ENCODE results near the gene SSH2. TPM values are rescaled to one million over a fixed set of nuclear protein-coding genes. Genes with fewer than 3 reads are reported as not detected.
"Not testable (repeated sequence)": the region's sequence is repeated elsewhere in the genome, so short reads cannot be mapped to it uniquely, and the experiment has no call there.

SSH2 gene
- total and polyA plus RNA-seq, 3 donors from 2014 or later = 31.0 to 62.3 (median 37.4) TPM

DNA sequence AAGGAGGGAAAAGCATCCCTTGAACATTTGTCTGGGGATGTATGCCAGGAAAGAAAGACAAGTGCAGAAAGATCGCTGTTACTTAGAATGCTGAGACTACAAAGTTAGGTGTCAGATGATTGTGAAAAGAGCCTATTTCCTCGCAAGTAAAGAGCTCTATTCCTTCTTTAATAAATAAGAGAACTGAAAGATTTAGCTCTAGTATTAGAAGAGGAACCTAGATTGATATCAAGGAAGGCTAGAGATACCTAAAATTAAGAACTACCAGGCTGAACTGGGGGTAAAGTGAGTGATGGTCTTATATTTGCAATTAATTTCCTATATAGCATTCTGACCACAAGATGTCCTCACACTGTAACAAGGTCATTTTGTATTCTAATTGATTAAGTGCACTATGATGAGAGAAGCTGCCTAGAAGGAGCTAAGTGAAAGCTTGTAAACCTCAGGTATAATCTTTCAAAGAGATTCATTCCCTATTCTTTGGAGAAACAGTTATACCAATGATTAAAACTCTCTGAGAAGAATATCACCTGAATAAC, 62.3 kb downstream of the SSH2 start:
- intact Hi-C loops (cut with DNase I; ENCODE audit: low total_unique reads) = no loop called here
- Histone ChIP-seq H3K27ac (no peak overlapping the region), H3K4me1 (no peaks in the 10 kb centered on the region), H3K9me3 (no peaks in the 10 kb centered on the region), H3K4me3 (no peak overlapping the region), H3K36me3 (ENCODE audit: low read depth, missing control alignments) (no peaks in the 10 kb centered on the region), H3K27me3 (no peaks in the 10 kb centered on the region)
- TF ChIP-seq CTCF (IDR thresholded peaks at IDR 0.05) (peak in 1 of 3 experiments; percentile 13), POLR2A (IDR thresholded peaks at IDR 0.05) (no peak)
- no peak for DNase-seq
- WGBS, 2 donors = 62 to 76% methylated on average over 2 of the region's 2 CpGs

GRCh38 chr17:29866746-29867404, 63.2 kb downstream of the SSH2 start:
- no peaks in the 10 kb centered on the region for H3K4me1 ChIP-seq
- no peak for DNase-seq
- 61 to 87% methylated on average over 5 of the region's 5 CpGs for WGBS, 2 donors
- H3K9me3 ChIP-seq = no peaks in the 10 kb centered on the region
- H3K36me3 ChIP-seq (ENCODE audit: low read depth, missing control alignments) = no peaks in the 10 kb centered on the region
- intact Hi-C loops (cut with DNase I; ENCODE audit: low total_unique reads) = no loop called here
- TF ChIP-seq POLR2A (IDR thresholded peaks at IDR 0.05) (no peak), CTCF (IDR thresholded peaks at IDR 0.05) (no peak)
- H3K4me3 ChIP-seq = no peak overlapping the region
- H3K27ac ChIP-seq = no peak overlapping the region
- H3K27me3 ChIP-seq = no peaks in the 10 kb centered on the region

DNA sequence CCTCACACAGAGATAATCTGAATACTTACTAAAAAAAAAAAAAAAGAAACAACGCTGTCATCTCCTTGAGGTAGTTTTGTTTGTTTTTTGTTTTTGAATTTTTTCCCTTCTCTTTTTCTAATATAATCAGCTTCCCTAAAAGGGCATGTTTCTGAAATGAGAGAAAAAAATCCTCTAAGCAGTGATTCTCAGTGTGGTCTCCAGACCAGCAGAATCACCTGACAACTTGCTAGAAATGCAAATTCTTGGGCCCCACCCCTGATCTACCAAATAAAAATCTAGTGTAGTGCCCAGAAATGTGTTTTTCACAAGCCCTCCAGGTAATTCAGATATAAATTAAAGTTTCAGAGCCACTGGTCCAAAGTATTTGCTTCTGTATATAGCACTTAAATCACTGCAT, 65.4 kb downstream of the SSH2 start:
- H3K27me3 ChIP-seq = no peaks in the 10 kb centered on the region
- H3K4me3 ChIP-seq = no peak overlapping the region
- H3K9me3 ChIP-seq = no peaks in the 10 kb centered on the region
- no peak overlapping the region for H3K27ac ChIP-seq
- WGBS, 2 donors = 89 to 92% methylated on average over 1 of the region's 1 CpG
- no peaks in the 10 kb centered on the region for H3K4me1 ChIP-seq
- intact Hi-C loops (cut with DNase I; ENCODE audit: low total_unique reads) = no loop called here
- no peak for TF ChIP-seq CTCF (IDR thresholded peaks at IDR 0.05)
- no peak for TF ChIP-seq POLR2A (IDR thresholded peaks at IDR 0.05)
- no peaks in the 10 kb centered on the region for H3K36me3 ChIP-seq (ENCODE audit: low read depth, missing control alignments)
- no peak for DNase-seq

DNA sequence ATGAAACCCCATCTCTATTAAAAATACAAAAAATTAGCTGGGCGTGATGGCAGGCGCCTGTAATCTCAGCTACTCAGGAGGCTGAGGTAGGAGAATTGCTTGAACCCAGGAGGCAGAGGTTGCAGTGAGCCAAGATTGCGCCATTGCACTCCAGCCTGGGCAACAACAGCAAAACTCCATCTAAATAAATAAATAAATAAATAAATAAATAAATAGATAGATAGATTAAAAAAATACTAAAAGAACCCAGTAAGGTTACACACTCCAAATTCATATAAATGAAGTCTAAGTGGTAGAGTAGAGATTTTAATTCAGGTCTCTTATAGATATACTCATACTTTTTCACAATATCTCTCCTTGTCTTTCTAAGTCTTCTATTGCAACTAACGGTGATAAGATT, 65.9 kb downstream of the SSH2 start:
- DNase-seq; H3K27ac ChIP-seq; intact Hi-C loops (cut with DNase I; ENCODE audit: low total_unique reads); H3K36me3 ChIP-seq (ENCODE audit: low read depth, missing control alignments); H3K9me3 ChIP-seq; H3K4me1 ChIP-seq; H3K27me3 ChIP-seq; H3K4me3 ChIP-seq: not testable (repeated sequence)
- 94 to 99% methylated on average over 4 of the region's 4 CpGs for WGBS, 2 donors

GRCh38 chr17:29862951-29863350, 67.1 kb downstream of the SSH2 start:
- no peak for TF ChIP-seq CTCF (IDR thresholded peaks at IDR 0.05)
- no peak for TF ChIP-seq POLR2A (IDR thresholded peaks at IDR 0.05)
- H3K36me3 ChIP-seq (ENCODE audit: low read depth, missing control alignments) = no peaks in the 10 kb centered on the region
- no peak for DNase-seq
- H3K27ac ChIP-seq = no peak overlapping the region
- no peaks in the 10 kb centered on the region for H3K9me3 ChIP-seq
- H3K4me1 ChIP-seq = no peaks in the 10 kb centered on the region
- H3K4me3 ChIP-seq = no peak overlapping the region
- intact Hi-C loops (cut with DNase I; ENCODE audit: low total_unique reads) = no loop called here
- H3K27me3 ChIP-seq = no peaks in the 10 kb centered on the region
